WTC11 (cell line): ENCODE results near the gene GATA3. TPM values are rescaled to one million over a fixed set of nuclear protein-coding genes. Genes with fewer than 3 reads are reported as not detected.

Source experiments
- ATAC-seq: fragments of 200-7000 bp; cut with Tn5 transposase; 2 replicates; pipeline ENCODE4 v1.10.0; 2021; ENCODE audit warnings: mild to moderate bottlenecking, moderate library complexity
- CTCF ChIA-PET: fragments of 300-600 bp; sonication (Branson Sonifier 250); formaldehyde crosslinking; loops from one replicate; lab custom pipeline; 2021; ENCODE audit warnings: antibody characterized with exemption; lab: Charles Lee
- POLR2A ChIA-PET: fragments of 350-600 bp; sonication (Branson Sonifier 250); formaldehyde crosslinking; loops from one replicate; lab custom pipeline; 2021; ENCODE audit warnings: antibody characterized with exemption; lab: Charles Lee
- DNase-seq: peaks from one replicate; pipeline ENCODE4 v3.0.0; 2021; ENCODE audit warnings: low spot score
- H3K27ac Mint-ChIP-seq: 2 replicates; pipeline ENCODE4 v1.8.0; 2021; ENCODE audit warnings: mixed read lengths
- H3K27me3 Mint-ChIP-seq: 2 replicates; pipeline ENCODE4 v1.8.0; 2021; ENCODE audit warnings: low read depth, mild to moderate bottlenecking, moderate library complexity, mixed read lengths
- H3K36me3 Mint-ChIP-seq: 2 replicates; pipeline ENCODE4 v1.8.0; 2021; ENCODE audit warnings: mixed read lengths
- H3K4me1 Mint-ChIP-seq: 2 replicates; pipeline ENCODE4 v1.8.0; 2022; ENCODE audit warnings: mixed read lengths
- H3K4me3 Mint-ChIP-seq: 2 replicates; pipeline ENCODE4 v1.8.0; 2021; ENCODE audit warnings: mild to moderate bottlenecking, moderate library complexity, mixed read lengths
- H3K9me3 Mint-ChIP-seq: 2 replicates; pipeline ENCODE4 v1.8.0; 2021; ENCODE audit warnings: mixed read lengths
- AR ChIP-seq: fragments of 250-450 bp; sonication (Bioruptor Pico); IDR thresholded peaks from 2 replicates; pipeline ENCODE4 v1.9.0; 2021; ENCODE audit warnings: mild to moderate bottlenecking
- ARID4B ChIP-seq: sonication (generic); formaldehyde crosslinking; IDR thresholded peaks from 2 replicates; pipeline ENCODE4 v1.8.0; 2023; ENCODE audit warnings: missing genetic modification reagents, mild to moderate bottlenecking, borderline replicate concordance
- E2F5 ChIP-seq: sonication (generic); formaldehyde crosslinking; IDR thresholded peaks from 2 replicates; pipeline ENCODE4 v1.8.1; 2022; ENCODE audit warnings: mild to moderate bottlenecking, moderate library complexity, missing genetic modification reagents
- FOXJ3 ChIP-seq: sonication (generic); formaldehyde crosslinking; IDR thresholded peaks from 2 replicates; pipeline ENCODE4 v1.9.0; 2021; ENCODE audit warnings: missing genetic modification reagents, mild to moderate bottlenecking, borderline replicate concordance
- MYBL2 ChIP-seq: sonication (generic); formaldehyde crosslinking; IDR thresholded peaks from 2 replicates; pipeline ENCODE4 v1.8.1; 2023; ENCODE audit warnings: mild to moderate bottlenecking, moderate library complexity, missing genetic modification reagents
- PRDM15 ChIP-seq: sonication (generic); formaldehyde crosslinking; IDR thresholded peaks from 2 replicates; pipeline ENCODE4 v1.8.0; 2022; ENCODE audit warnings: missing genetic modification reagents
- PREB ChIP-seq: sonication (generic); formaldehyde crosslinking; IDR thresholded peaks from 2 replicates; pipeline ENCODE4 v1.8.1; 2022; ENCODE audit warnings: mild to moderate bottlenecking, missing genetic modification reagents, moderate library complexity, borderline replicate concordance
- TP53 ChIP-seq: sonication (generic); formaldehyde crosslinking; IDR thresholded peaks from 2 replicates; pipeline ENCODE4 v1.8.1; 2023; ENCODE audit warnings: mild to moderate bottlenecking, missing genetic modification reagents
- ZBTB43 ChIP-seq: sonication (generic); formaldehyde crosslinking; IDR thresholded peaks from 2 replicates; pipeline ENCODE4 v1.8.1; 2023; ENCODE audit warnings: mild to moderate bottlenecking, missing genetic modification reagents
- ZNF121 ChIP-seq: sonication (generic); formaldehyde crosslinking; IDR thresholded peaks from 2 replicates; pipeline ENCODE4 v1.8.0; 2023; ENCODE audit warnings: missing genetic modification reagents
- total RNA-seq: library from RNA; stranded (reverse); gene quantifications from 3 replicates; pipeline ENCODE4 v1.2.3, GENCODE V29; 2021

GATA3 gene
- total RNA-seq, 1 experiment from 2014 or later, result 0.72 TPM

- DNase-seq, result no peak
- Mint-ChIP-seq H3K27ac (no peak overlapping the region), H3K9me3 (no peaks in the 10 kb centered on the region), H3K27me3 (peaks cover 25% of the 10 kb centered on the region), H3K4me1 (peaks cover 30% of the 10 kb centered on the region), H3K36me3 (no peaks in the 10 kb centered on the region), H3K4me3 (no peak overlapping the region)
- POLR2A ChIA-PET, result no interaction called here
- CTCF ChIA-PET, result no interaction called here
- ATAC-seq, result no peak
- no peak for TF ChIP-seq AR (CRISPR knock-in tag)
- TF ChIP-seq FOXJ3 (CRISPR knock-in tag), result no peak
- TF ChIP-seq MYBL2 (CRISPR knock-in tag), result no peak
- no peak for TF ChIP-seq E2F5 (CRISPR knock-in tag)
- TF ChIP-seq ARID4B, result no peak
These were observed 16.0 kb downstream of the GATA3 start for GRCh38 chr10:8070440-8070839.

- ChIA-PET POLR2A (no interaction called here), CTCF (no interaction called here)
- H3K4me3 Mint-ChIP-seq, result no peak overlapping the region
- no peaks in the 10 kb centered on the region for H3K9me3 Mint-ChIP-seq
- peaks cover 30% of the 10 kb centered on the region for H3K4me1 Mint-ChIP-seq
- no peak for DNase-seq
- no peaks in the 10 kb centered on the region for H3K36me3 Mint-ChIP-seq
- H3K27ac Mint-ChIP-seq, result no peak overlapping the region
- H3K27me3 Mint-ChIP-seq, result peaks cover 19% of the 10 kb centered on the region
- no peak for ATAC-seq
- TF ChIP-seq PREB (CRISPR knock-in tag) (no peak), ZNF121 (CRISPR knock-in tag) (no peak), TP53 (no peak), PRDM15 (CRISPR knock-in tag) (no peak), ARID4B (no peak), ZBTB43 (no peak)
These were observed 16.5 kb downstream of the GATA3 start for GRCh38 chr10:8071006-8071405.
